K562 (cell line): ENCODE measurements around the gene C16orf96. TPM values are rescaled to one million over a fixed set of nuclear protein-coding genes. Genes with fewer than 3 reads are reported as not detected.

ENCODE experiments used
- ATAC-seq: fragments of 200-7000 bp; cut with Tn5 transposase; 3 replicates; pipeline ENCODE4 v1.9.1; 2020; ENCODE audit warnings: moderate library complexity
- BruUV-seq: library from RNA; stranded (reverse); fragments of 400-500 nt; replicated peaks from 2 replicates; lab custom pipeline; 2021; lab: Mats Ljungman, UMichigan
- CTCF ChIA-PET: fragments of 300-600 bp; formaldehyde crosslinking; extraction: SDS; loops from one replicate; lab custom pipeline; 2021; ENCODE audit warnings: low intra/inter-chr PET ratio; lab: Yijun Ruan, JAX
- POLR2A ChIA-PET: fragments of 300-600, 350-650 bp; sonication (Branson Sonifier 250); formaldehyde crosslinking; extraction: SDS; loops from one replicate; lab custom pipeline; 2021; ENCODE audit warnings: antibody characterized with exemption, inconsistent platforms; lab: Yijun Ruan, JAX
- DNase-seq, 4 experiments: peaks; one replicate each; pipeline versions ENCODE4 v3.0.0 to v3.0.0-alpha.2; 2011 to 2018; ENCODE audit warnings: low spot score in 3 of 4, mixed read lengths in 3 of 4; ENCODE audit errors: extremely low read depth in 1 of 4
- FAIRE-seq: peaks from 2 replicates; lab custom pipeline; 2011; peaks lifted over from hg19 to GRCh38; lab: Jason Lieb, UNC
- H2AFZ ChIP-seq: 2 replicates; pipeline ENCODE4 v1.6.0; 2011; ENCODE audit warnings: low read depth, low read length, control low read depth, inconsistent platforms
- H3K27ac ChIP-seq: fragments of 200-600 bp; 3 replicates; pipeline ENCODE4 v1.8.0; 2011; ENCODE audit warnings: low read depth, mild to moderate bottlenecking, control low read depth, inconsistent platforms, low read length, moderate library complexity, mixed read lengths; ENCODE audit errors: extremely low read depth
- H3K27me3 ChIP-seq, 2 experiments: fragments of 300-600 bp in 1 of 2; 2 replicates in 1 of 2; 3 replicates in 1 of 2; pipeline versions ENCODE4 v1.6.0 to v1.8.0; 2011; ENCODE audit warnings: inconsistent platforms in 2 of 2, low read length in 2 of 2, mild to moderate bottlenecking in 1 of 2, mixed read lengths in 1 of 2, moderate library complexity in 1 of 2; ENCODE audit not compliant: control insufficient read depth in 2 of 2, insufficient read depth in 2 of 2
- H3K36me3 ChIP-seq: fragments of 300-600 bp; 3 replicates; pipeline ENCODE4 v1.8.0; 2011; ENCODE audit warnings: mild to moderate bottlenecking, low read length, inconsistent platforms; ENCODE audit not compliant: control insufficient read depth, insufficient read depth
- H3K4me1 ChIP-seq, 2 experiments: fragments of 200-600 bp in 1 of 2; replicated peaks in 1 of 2; 2 replicates in 1 of 2; 3 replicates in 1 of 2; pipeline versions ENCODE4 v1.5.1 to v1.8.0; 2011; ENCODE audit warnings: inconsistent platforms in 2 of 2, low read length in 2 of 2, mild to moderate bottlenecking in 1 of 2, mixed read lengths in 1 of 2, moderate library complexity in 1 of 2; ENCODE audit not compliant: control insufficient read depth in 2 of 2, insufficient read depth in 2 of 2
- H3K4me2 ChIP-seq: 2 replicates; pipeline ENCODE4 v1.6.1; 2011; ENCODE audit warnings: low read length, control low read depth, inconsistent platforms, mixed read lengths; ENCODE audit not compliant: insufficient read depth
- H3K4me3 ChIP-seq: fragments of 200-600 bp; sonication (generic), shearing (Covaris generic); 2 replicates; pipeline ENCODE4 v1.5.1; 2016; ENCODE audit warnings: control low read depth, inconsistent platforms
- H3K79me2 ChIP-seq: fragments of 200-600 bp; 3 replicates; pipeline ENCODE4 v1.8.0; 2011; ENCODE audit warnings: low read length, inconsistent platforms; ENCODE audit not compliant: control insufficient read depth, insufficient read depth
- H3K9ac ChIP-seq, 2 experiments: 2 replicates each; pipeline versions ENCODE4 v1.6.0 to v1.6.1; 2011; ENCODE audit warnings: low read depth in 2 of 2, low read length in 2 of 2, control low read depth in 1 of 2, inconsistent platforms in 1 of 2, mild to moderate bottlenecking in 1 of 2, mixed read lengths in 1 of 2; ENCODE audit not compliant: insufficient read depth in 1 of 2
- H3K9me1 ChIP-seq: one replicate; pipeline ENCODE4 v1.6.0; 2011; ENCODE audit warnings: inconsistent platforms, mild to moderate bottlenecking, low read length, moderate library complexity; ENCODE audit not compliant: control insufficient read depth, insufficient read depth
- H3K9me3 ChIP-seq: replicated peaks from 2 replicates; pipeline ENCODE4 v1.5.1; 2011; ENCODE audit warnings: low read depth, low read length, inconsistent platforms; ENCODE audit not compliant: control insufficient read depth, insufficient read depth
- H4K20me1 ChIP-seq: replicated peaks from 2 replicates; pipeline ENCODE4 v1.6.1; 2011; ENCODE audit warnings: low read length, inconsistent platforms, mixed read lengths; ENCODE audit not compliant: control insufficient read depth, insufficient read depth
- CEBPB ChIP-seq: fragments of 450-650 bp; IDR thresholded peaks from 2 replicates; pipeline ENCODE4 v1.6.1; 2016; ENCODE audit warnings: missing genetic modification characterization, missing compliant biosample characterization
- DPF2 ChIP-seq: fragments of 450-650 bp; IDR thresholded peaks from 2 replicates; pipeline ENCODE4 v1.6.1; 2016
- E2F5 ChIP-seq: sonication (generic); formaldehyde crosslinking; IDR thresholded peaks from 2 replicates; pipeline ENCODE4 v1.8.0; 2022; ENCODE audit warnings: mild to moderate bottlenecking, missing genetic modification reagents
- EP400 ChIP-seq: fragments of 450-650 bp; IDR thresholded peaks from 2 replicates; pipeline ENCODE4 v1.6.1; 2017; ENCODE audit warnings: antibody characterized with exemption, mild to moderate bottlenecking, moderate library complexity
- FOXP1 ChIP-seq: sonication (generic); formaldehyde crosslinking; IDR thresholded peaks from 2 replicates; pipeline ENCODE4 v1.8.0; 2022; ENCODE audit warnings: mild to moderate bottlenecking, missing genetic modification reagents
- NFE2 ChIP-seq: IDR thresholded peaks from 2 replicates; pipeline ENCODE4 v1.6.1; 2014; ENCODE audit warnings: antibody characterized with exemption, low read depth
- WGBS: fragments of 100-300 bp; shearing (Covaris generic); methylation state at CpG from one replicate; pipeline ENCODE4 v1.1.6; 2016; ENCODE audit warnings: low coverage, mixed read lengths; ENCODE audit not compliant: insufficient coverage; ENCODE audit errors: missing lambda C conversion rate; 5-methylcytosine and 5-hydroxymethylcytosine counted together
- in situ Hi-C: fragments of 300-500 bp; cut with MboI; formaldehyde crosslinking; loops from 4 replicates; pipeline ENCODE4 v1.15.0; 2018; ENCODE audit warnings: inconsistent platforms, mixed read lengths
- intact Hi-C: fragments of 100-400 bp; cut with micrococcal nuclease; formaldehyde crosslinking; loops from 2 replicates; pipeline ENCODE4 v1.14.2; 2022
- polyA plus RNA-seq, 8 experiments: library from polyadenylated mRNA; depleted of rRNA in 4 of 8; stranded (reverse) in 5 of 8; unstranded in 3 of 8; fragments of >200 nt; fragmentation: Nextera tagmentation in 2 of 8; fragmentation: Illumina TruSeq in 1 of 8; extraction: Ambion mirVana in 2 of 8; extraction: Trizol in 1 of 8; gene quantifications; 2 replicates each; pipeline versions ENCODE4 v1.2.1 to v1.2.3, GENCODE V29; 2011 to 2014; ENCODE audit warnings: inconsistent platforms in 1 of 8, missing spikeins in 1 of 8
- total RNA-seq, 7 experiments: library from RNA; depleted of rRNA in 6 of 7; stranded (reverse); fragments of >200 nt in 6 of 7; fragmentation: Illumina TruSeq in 2 of 7; extraction: Trizol in 2 of 7; gene quantifications; 2 replicates each; pipeline versions ENCODE4 v1.2.1 to v1.2.3, GENCODE V29; 2011 to 2021; ENCODE audit warnings: low replicate concordance in 1 of 7

Gene C16orf96
- total and polyA plus RNA-seq, 9 of the 15 experiments (the other 6 are each of a cell fraction or from before 2014, with no cell fraction given), result not detected

GRCh38 chr16:4561596-4561995 lies 5.5 kb downstream of the C16orf96 start:
- TF ChIP-seq EP400, result no peak
- no peak for TF ChIP-seq DPF2
- TF ChIP-seq NFE2, result no peak
- no peak for TF ChIP-seq CEBPB (tag)
- no peak for TF ChIP-seq E2F5
- no peak for TF ChIP-seq FOXP1 (CRISPR knock-in tag)
- Histone ChIP-seq H3K27me3 (peaks cover 30 to 46% of the 10 kb centered on the region in 2 experiments), H3K9ac (no peak overlapping the region), H3K27ac (no peak overlapping the region), H4K20me1 (no peaks in the 10 kb centered on the region), H3K79me2 (no peaks in the 10 kb centered on the region), H3K36me3 (no peaks in the 10 kb centered on the region), H2AFZ (no peak overlapping the region), H3K4me1 (peaks cover 0 to 9% of the 10 kb centered on the region in 2 experiments; a peak in 3 of 5 replicates), H3K4me2 (no peak overlapping the region), H3K9me3 (no peaks in the 10 kb centered on the region; the same call in 1 of the 2 replicates), H3K9me1 (no peaks in the 10 kb centered on the region), H3K4me3 (no peak overlapping the region)
- intact Hi-C loops, result no loop called here
- WGBS, result 2% methylated on average over 9 of the region's 9 CpGs
- in situ Hi-C loops, result no loop called here
- no peak for FAIRE-seq
- no peak for ATAC-seq
- peak in 1 of 4 experiments; percentile 5 for DNase-seq
- ChIA-PET CTCF (no interaction called here), POLR2A (interaction anchor here (0.6 to 1.3 kb wide), 4 partner anchors 11 to 168 kb away, joined by 3 to 4 read pairs (median 3); no protein-coding TSS in a partner anchor)
- BruUV-seq, result no TSS peak
